ENCODE data around the gene UNK.
A peak's percentile ranks its signal among the peaks of the same experiment; 100 is the strongest.

Gene UNK

DNA sequence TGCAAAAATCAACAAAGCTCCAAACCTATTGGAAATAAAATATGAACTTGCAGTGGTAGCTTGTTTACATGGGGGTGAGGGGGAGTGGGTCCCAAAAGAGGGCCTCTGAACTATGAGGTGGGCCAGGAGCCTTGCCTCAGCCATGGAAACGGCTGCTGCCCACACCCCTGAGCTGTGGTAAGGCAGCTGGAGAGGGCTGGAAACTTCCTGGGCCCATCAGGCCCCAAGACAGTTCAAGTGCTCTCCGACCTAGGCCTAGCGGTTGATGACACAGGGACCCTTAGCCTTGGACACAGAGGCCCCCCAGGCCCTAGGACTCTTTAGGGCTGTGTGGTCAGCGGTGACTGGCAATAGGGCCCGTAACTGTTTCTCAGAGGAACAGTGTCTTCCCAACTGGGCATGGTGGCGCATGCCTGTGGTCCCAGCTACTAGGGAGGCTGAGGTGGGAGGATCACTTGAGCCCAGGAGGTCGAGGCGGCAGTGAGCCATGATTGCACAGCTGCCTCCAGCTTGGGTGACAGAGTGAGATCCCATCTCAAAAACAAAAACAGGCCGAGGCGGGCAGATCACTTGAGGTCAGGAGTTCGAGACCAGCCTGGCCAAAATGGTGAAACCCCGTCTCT lies 41.3 kb downstream of the UNK start:
- CTCF ChIA-PET, result interaction anchor here (1.0 to 6.6 kb wide), 11 partner anchors 10 to 78 kb away, joined by 3 to 87 read pairs (median 15); partner anchors contain the start of genes UNC13D and UNK
- TF ChIP-seq, protein P1, sequence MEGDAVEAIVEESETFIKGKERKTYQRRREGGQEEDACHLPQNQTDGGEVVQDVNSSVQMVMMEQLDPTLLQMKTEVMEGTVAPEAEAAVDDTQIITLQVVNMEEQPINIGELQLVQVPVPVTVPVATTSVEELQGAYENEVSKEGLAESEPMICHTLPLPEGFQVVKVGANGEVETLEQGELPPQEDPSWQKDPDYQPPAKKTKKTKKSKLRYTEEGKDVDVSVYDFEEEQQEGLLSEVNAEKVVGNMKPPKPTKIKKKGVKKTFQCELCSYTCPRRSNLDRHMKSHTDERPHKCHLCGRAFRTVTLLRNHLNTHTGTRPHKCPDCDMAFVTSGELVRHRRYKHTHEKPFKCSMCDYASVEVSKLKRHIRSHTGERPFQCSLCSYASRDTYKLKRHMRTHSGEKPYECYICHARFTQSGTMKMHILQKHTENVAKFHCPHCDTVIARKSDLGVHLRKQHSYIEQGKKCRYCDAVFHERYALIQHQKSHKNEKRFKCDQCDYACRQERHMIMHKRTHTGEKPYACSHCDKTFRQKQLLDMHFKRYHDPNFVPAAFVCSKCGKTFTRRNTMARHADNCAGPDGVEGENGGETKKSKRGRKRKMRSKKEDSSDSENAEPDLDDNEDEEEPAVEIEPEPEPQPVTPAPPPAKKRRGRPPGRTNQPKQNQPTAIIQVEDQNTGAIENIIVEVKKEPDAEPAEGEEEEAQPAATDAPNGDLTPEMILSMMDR (IDR thresholded peaks at IDR 0.05; ENCODE audit: insufficient read depth, low read length, missing control alignments), result no peak
- POLR2A ChIA-PET, result interaction anchor here (1.4 to 1.8 kb wide), 2 partner anchors 46 kb away, joined by 6 read pairs; a partner anchor contains a TSS
- no peak for DNase-seq (ENCODE audit: low read depth, low spot score)
- H3K4me3 ChIP-seq (ENCODE audit: low read depth, low read length), result no peak overlapping the region

DNA sequence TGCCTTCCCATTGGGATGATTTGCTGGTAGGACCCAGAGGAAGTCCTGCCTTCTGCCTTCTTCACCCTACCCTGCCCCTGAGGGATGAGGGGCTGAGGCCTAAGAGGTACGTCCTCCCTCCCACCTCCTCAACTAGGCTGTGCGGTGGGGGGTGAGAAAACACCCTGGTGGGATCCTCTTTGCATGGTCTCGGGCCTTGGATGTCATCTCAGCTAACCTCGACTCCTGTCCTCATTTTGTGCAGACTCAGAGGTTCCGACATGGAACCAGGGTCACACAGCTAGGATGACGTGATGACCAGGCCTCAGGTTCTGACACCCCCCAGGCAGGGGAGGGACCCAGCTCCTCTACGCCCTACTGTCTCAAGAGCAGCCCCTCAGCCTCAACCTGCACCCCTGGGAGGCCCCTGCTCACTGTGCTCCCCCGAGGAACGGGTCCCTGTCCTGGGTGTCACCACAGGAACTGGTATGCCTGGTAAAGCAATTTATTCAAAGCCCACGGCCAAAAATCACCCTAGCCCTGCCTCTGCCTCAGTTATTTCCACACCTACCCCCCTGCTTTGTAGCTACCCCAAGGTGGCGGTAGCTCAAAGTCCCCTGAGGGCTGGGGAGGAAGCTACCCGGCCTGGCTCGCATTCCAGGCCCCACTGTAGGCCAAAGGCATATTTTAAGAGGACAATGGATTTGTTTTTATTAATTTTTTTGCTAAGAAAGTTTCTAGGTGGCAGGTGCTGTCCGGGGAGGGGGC lies 42.1 kb downstream of the UNK start:
- TF ChIP-seq, protein P1 (IDR thresholded peaks at IDR 0.05; ENCODE audit: insufficient read depth, low read length, missing control alignments), result no peak
- no peak for DNase-seq (ENCODE audit: low read depth, low spot score)
- POLR2A ChIA-PET, result interaction anchor here (0.7 to 1.5 kb wide), 4 partner anchors 18 to 61 kb away, joined by 3 to 6 read pairs (median 3); partner anchors contain the start of gene GALK1
- H3K4me3 ChIP-seq (ENCODE audit: low read depth, low read length), result no peak overlapping the region
- CTCF ChIA-PET, result interaction anchor here (0.8 to 6.6 kb wide), 20 partner anchors 9 to 77 kb away, joined by 3 to 87 read pairs (median 4); partner anchors contain the start of genes GALK1, UNC13D, UNK and WBP2

DNA sequence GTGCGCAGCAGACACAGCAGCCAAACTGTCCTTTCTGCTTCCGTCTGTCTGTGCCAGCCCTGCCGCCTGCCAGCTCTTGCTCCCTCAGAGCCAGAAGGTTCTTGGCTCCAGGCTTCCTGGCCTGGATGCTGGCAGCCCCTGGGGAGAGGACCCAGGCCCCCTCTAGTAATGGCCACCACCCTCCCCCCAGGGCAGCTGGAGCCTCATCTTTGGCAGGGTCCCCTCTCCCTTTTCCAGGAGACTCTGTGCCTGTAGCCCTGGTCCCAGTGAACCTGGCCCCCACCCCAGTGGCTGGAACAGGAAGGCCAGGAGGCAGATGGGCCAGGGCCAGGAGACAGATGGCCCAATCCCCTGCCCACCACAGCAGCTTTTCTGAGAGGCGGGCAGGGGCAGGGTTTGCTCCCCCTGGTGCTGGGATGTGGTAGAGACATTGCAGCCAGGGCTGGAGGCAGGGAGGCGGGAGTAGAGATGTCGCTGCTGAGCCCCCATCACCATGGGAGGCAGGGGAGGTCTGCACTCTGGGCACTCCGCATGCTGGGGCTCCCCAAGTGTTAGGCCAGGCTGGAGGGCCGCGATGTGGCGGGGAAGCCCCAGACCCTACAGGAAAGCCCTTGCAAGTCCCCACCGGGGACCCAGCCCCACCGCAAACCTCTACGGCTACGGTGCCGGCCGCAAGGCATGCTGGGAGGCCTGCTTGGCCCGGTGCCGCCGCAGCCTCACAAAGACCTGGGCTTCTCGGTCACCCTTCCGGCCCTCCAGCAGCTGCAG lies 42.9 kb downstream of the UNK start:
- CTCF ChIA-PET, result interaction anchor here (0.6 to 6.6 kb wide), 25 partner anchors 8 to 597 kb away, joined by 3 to 87 read pairs (median 4); partner anchors contain the start of genes GALK1, TRIM65, UNC13D and UNK
- DNase-seq (ENCODE audit: low read depth, low spot score), result no peak
- TF ChIP-seq, protein P1 (IDR thresholded peaks at IDR 0.05; ENCODE audit: insufficient read depth, low read length, missing control alignments), result peak; percentile 87
- H3K4me3 ChIP-seq (ENCODE audit: low read depth, low read length), result peak overlapping the region; percentile 29
- POLR2A ChIA-PET, result interaction anchor here (0.7 to 1.5 kb wide), 4 partner anchors 17 to 62 kb away, joined by 3 to 6 read pairs (median 3); partner anchors contain the start of gene GALK1

DNA sequence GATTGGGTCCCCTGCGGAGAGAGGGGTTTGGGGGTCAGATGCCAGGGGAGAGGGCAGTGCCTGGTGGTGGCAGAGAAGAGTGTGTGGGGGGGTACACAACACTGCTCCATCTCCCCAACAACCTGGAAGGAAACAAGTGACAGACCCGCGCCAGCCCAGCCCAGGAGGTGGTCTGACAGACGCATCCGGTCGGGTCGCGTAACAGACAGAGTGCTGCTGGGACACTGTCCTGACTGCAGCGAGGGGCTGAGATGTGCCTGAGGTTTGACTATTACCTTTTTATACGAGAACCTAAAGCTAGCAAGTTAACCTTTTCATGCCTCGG lies 43.4 kb downstream of the UNK start:
- ChIA-PET POLR2A (interaction anchor here (1.5 kb wide), 1 partner anchor 17 kb away, joined by 3 read pairs; no protein-coding TSS in a partner anchor), CTCF (interaction anchor here (0.6 to 6.6 kb wide), 17 partner anchors 8 to 596 kb away, joined by 3 to 87 read pairs (median 3); partner anchors contain the start of genes TRIM65 and UNK)
- no peak for DNase-seq (ENCODE audit: low read depth, low spot score)

DNA sequence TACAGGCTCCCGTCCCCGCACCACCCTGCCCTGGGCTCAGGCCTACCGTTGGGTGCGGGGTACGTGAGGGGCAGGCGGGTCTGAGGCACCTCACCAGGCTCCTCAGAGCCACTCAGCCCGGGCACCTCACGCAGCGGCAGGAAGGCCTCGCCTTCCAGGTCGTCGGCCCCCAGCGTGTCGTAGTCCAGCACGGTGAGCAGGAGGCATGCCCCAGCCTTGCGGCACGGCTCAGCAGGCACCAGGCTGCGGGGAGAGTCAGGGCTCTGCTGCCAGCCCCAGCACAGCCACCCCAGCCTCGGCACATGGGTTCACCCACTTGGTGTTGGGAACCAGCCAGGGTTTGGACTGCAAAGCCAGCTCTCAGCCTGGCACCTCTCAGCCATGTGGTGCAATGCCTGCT lies 44.1 kb downstream of the UNK start:
- CTCF ChIA-PET, result interaction anchor here (0.6 to 6.6 kb wide), 16 partner anchors 7 to 75 kb away, joined by 3 to 87 read pairs (median 6); partner anchors contain the start of genes GALK1, TRIM65, UNC13D and UNK
- DNase-seq (ENCODE audit: low read depth, low spot score), result no peak
- TF ChIP-seq, protein P1 (IDR thresholded peaks at IDR 0.05; ENCODE audit: insufficient read depth, low read length, missing control alignments), result no peak
- no peak overlapping the region for H3K4me3 ChIP-seq (ENCODE audit: low read depth, low read length)
- POLR2A ChIA-PET, result interaction anchor here (0.7 kb wide), 1 partner anchor 19 kb away, joined by 3 read pairs; no protein-coding TSS in a partner anchor

More for the DNA sequence above, 43.4 kb downstream of the UNK start:
- no peak overlapping the region for H3K4me3 ChIP-seq (ENCODE audit: low read depth, low read length)
- TF ChIP-seq, protein P1 (IDR thresholded peaks at IDR 0.05; ENCODE audit: insufficient read depth, low read length, missing control alignments), result no peak
